ENCODE results near the gene CSPG4.
"Not testable (repeated sequence)": the region's sequence is repeated elsewhere in the genome, so short reads cannot be mapped to it uniquely, and the experiment has no call there.

CSPG4 gene

GRCh38 chr15:75723847-75724660 lies 11.4 kb upstream of the CSPG4 start:
- peak; percentile 50 for DNase-seq

- DNase-seq: no peak
These were observed 10.7 kb upstream of the CSPG4 start for GRCh38 chr15:75723171-75723846.

- DNase-seq: no peak
These were observed 9.5 kb upstream of the CSPG4 start for GRCh38 chr15:75721923-75722870.

- no peak for DNase-seq
These were observed 8.9 kb upstream of the CSPG4 start for GRCh38 chr15:75721480-75721922.

- peak; percentile 63 for DNase-seq
These were observed 8.3 kb upstream of the CSPG4 start for GRCh38 chr15:75720787-75721479.

GRCh38 chr15:75720297-75720696 lies 7.6 kb upstream of the CSPG4 start:
- no peak for DNase-seq

- peak; percentile 22 for DNase-seq
These were observed 5.7 kb upstream of the CSPG4 start for GRCh38 chr15:75718328-75718727.

- not testable (repeated sequence) for DNase-seq
These were observed 4.4 kb upstream of the CSPG4 start for GRCh38 chr15:75717001-75717400.

GRCh38 chr15:75716249-75716950 lies 3.8 kb upstream of the CSPG4 start:
- DNase-seq: not testable (repeated sequence)

- DNase-seq: not testable (repeated sequence)
These were observed 2.7 kb upstream of the CSPG4 start for GRCh38 chr15:75715312-75715832.

- no peak for DNase-seq
These were observed 1.5 kb upstream of the CSPG4 start for GRCh38 chr15:75714195-75714594.

GRCh38 chr15:75713338-75713895 lies 769 bp upstream of the CSPG4 start:
- no peak for DNase-seq

- DNase-seq: not testable (repeated sequence)
These were observed 1.2 kb downstream of the CSPG4 start for GRCh38 chr15:75711495-75711894.

GRCh38 chr15:75710874-75711273 lies 1.8 kb downstream of the CSPG4 start:
- not testable (repeated sequence) for DNase-seq

GRCh38 chr15:75709458-75709857 lies 3.2 kb downstream of the CSPG4 start:
- not testable (repeated sequence) for DNase-seq

- no peak for DNase-seq
These were observed 6.0 kb downstream of the CSPG4 start for GRCh38 chr15:75706682-75706954.

GRCh38 chr15:75705854-75706681 lies 6.6 kb downstream of the CSPG4 start:
- DNase-seq: no peak

- DNase-seq: not testable (repeated sequence)
These were observed 7.3 kb downstream of the CSPG4 start for GRCh38 chr15:75705375-75705774.

- no peak for DNase-seq
These were observed 8.0 kb downstream of the CSPG4 start for GRCh38 chr15:75704618-75705017.

- DNase-seq: no peak
These were observed 8.4 kb downstream of the CSPG4 start for GRCh38 chr15:75704263-75704615.
